GM12801 (cell line): ENCODE measurements around the gene DNAJA4.

Source experiments
- TF ChIP-seq, protein P1 (sequence below): IDR thresholded peaks from one replicate; pipeline ENCODE4 v1.5.1; 2011; ENCODE audit warnings: control low read depth; ENCODE audit not compliant: insufficient read length; ENCODE audit errors: extremely low read depth

DNAJA4 gene

DNA sequence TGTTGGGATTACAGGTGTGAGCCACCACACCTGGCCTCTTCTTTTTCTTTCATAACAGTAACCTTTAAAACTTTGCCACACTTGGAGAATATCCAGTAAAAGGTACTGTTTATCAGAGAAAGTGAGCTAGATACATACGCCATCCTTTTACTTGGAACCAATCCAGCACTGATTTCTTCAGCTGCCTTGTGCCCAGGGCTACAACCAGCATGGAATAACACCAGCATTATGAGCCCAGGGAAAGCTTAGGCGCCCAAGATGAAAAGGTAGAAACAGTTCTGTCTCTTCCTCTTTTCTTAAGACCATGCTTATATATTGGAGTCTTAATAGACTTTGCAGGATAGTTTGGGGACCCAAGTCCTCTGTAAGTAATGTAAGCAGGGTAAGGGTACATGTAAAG, 26.7 kb downstream of the DNAJA4 start:
- TF ChIP-seq, protein P1, sequence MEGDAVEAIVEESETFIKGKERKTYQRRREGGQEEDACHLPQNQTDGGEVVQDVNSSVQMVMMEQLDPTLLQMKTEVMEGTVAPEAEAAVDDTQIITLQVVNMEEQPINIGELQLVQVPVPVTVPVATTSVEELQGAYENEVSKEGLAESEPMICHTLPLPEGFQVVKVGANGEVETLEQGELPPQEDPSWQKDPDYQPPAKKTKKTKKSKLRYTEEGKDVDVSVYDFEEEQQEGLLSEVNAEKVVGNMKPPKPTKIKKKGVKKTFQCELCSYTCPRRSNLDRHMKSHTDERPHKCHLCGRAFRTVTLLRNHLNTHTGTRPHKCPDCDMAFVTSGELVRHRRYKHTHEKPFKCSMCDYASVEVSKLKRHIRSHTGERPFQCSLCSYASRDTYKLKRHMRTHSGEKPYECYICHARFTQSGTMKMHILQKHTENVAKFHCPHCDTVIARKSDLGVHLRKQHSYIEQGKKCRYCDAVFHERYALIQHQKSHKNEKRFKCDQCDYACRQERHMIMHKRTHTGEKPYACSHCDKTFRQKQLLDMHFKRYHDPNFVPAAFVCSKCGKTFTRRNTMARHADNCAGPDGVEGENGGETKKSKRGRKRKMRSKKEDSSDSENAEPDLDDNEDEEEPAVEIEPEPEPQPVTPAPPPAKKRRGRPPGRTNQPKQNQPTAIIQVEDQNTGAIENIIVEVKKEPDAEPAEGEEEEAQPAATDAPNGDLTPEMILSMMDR: no peak

- TF ChIP-seq, protein P1: no peak
Measured at GRCh38 chr15:78291698-78292097, 27.3 kb downstream of the DNAJA4 start.

- TF ChIP-seq, protein P1: no peak
Measured at GRCh38 chr15:78292219-78292618, 27.9 kb downstream of the DNAJA4 start.

DNA sequence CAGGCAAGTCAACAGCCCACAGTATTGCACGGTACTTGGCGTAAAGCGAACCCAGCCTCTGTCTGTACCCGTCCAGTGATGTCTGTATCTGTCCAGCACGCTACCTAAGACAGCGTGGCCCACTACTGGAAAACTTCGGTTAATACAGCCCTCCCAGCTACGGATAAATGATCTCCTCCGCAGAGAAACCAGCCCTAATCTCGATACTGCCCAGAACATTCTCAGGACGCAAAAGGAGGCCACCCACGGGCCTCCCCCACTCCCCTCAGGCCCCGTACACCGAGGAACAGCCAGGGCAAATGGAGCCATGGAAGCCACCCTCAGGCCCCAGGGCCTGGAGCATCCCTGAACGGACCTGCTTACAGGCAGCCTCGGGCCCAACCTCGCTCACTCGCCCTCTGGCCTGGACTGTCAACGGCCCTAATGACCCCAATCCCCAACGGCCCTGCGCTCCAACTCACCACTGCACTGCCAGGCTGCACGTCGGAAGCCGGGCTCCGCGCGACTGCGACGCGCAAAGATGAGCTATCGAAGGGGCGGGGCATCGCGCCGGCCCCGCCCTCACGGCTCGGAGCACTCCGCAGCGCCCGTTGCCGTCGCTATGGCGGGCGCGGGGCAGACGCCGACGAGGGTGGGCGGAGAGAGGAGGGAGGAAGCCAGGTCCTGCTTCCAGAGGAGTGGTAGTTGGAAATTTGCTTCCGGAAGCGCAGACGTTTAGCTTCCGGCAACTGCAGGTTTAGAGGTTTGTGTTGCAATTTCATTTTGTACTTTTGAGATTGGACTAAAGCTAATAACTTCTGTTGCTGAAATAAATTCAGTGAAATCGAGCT, 35.0 kb downstream of the DNAJA4 start, which contains the start of gene SKIC8:
Gene SKIC8 (minus strand): TSS at position 509 of the 830 bp plus-strand sequence. CDS start 3,923 bp downstream, outside the sequence.
- TF ChIP-seq, protein P1: no peak

- TF ChIP-seq, protein P1: no peak
Measured at GRCh38 chr15:78301326-78301725, 37.0 kb downstream of the DNAJA4 start.

- TF ChIP-seq, protein P1: no peak
Measured at GRCh38 chr15:78301828-78302227, 37.5 kb downstream of the DNAJA4 start.

DNA sequence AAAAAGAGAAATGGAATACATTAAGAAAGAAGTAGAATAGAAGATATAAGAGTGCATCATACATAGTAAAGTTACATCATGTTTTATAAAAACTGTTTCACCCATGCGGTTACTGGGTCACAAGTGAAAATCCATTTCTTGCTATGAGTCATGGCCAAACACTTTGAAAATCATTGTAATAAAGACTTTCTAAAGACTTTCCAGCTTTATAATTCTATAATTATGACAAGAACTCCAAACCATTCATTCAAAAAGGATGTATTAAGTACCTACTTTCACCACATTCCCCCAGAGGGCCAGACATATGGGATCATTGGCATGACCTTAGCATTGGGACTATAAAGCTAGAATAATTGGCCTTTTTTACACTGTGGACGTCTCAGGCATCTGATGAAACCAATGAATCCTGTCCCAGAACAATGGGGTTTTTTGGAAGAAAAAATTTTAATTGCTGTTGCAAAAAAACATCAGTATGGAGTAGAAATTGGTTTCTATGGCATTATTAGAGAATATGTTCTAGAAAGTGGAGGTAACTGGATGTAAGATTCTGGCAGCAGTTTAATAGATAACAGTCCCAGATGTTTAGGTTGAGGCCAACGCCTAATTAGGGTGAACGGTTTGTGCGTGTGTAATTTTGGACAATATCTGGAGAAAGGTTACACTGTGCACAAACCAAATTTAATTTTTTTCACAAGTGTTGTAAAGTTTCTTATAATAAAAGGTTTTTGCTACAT, 38.4 kb downstream of the DNAJA4 start:
- TF ChIP-seq, protein P1: no peak
